ENCODE measurements around the gene MRC2.

GRCh38 chr17:62641951-62642350, 14.5 kb downstream of the MRC2 start:
- TF ChIP-seq CTCF (IDR thresholded peaks at IDR 0.05; ENCODE audit: borderline replicate concordance, extremely low read depth, low read length, poor library complexity, severe bottlenecking) (no peak), EZH2 (IDR thresholded peaks at IDR 0.05; ENCODE audit: borderline replicate concordance, low read depth, low read length, severe bottlenecking) (no peak)
